ENCODE measurements around the gene PSMD5. TPM values are rescaled to one million over a fixed set of nuclear protein-coding genes. Genes with fewer than 3 reads are reported as not detected.
A peak's percentile ranks its signal among the peaks of the same experiment; 100 is the strongest.

Gene PSMD5
- total and polyA plus RNA-seq, 9 of the 15 experiments (the other 6 are each of a cell fraction or from before 2014, with no cell fraction given): 46.4 to 148 (median 76.3) TPM

DNA sequence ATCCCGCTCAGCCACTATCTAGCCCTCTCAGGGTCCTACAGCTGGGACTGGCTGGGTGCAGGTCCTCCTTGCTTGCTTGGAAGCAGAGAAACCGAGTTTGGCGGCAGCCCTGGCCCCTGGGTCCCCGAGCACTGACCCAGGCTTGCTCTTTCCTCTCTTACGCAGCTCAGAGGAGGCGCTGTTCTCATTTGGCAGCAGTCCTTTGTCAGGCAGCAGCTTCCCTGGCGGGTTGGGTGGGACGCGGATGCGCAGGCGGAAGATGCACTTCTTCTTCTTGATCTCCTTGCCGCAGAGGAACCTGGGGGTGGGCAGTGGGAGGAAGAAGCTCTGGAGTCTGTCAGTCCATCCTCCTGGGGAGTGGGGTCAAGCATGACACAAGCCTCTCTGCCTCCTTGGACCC, 19.7 kb upstream of the PSMD5 start (continued):
- TF ChIP-seq, protein P1, sequence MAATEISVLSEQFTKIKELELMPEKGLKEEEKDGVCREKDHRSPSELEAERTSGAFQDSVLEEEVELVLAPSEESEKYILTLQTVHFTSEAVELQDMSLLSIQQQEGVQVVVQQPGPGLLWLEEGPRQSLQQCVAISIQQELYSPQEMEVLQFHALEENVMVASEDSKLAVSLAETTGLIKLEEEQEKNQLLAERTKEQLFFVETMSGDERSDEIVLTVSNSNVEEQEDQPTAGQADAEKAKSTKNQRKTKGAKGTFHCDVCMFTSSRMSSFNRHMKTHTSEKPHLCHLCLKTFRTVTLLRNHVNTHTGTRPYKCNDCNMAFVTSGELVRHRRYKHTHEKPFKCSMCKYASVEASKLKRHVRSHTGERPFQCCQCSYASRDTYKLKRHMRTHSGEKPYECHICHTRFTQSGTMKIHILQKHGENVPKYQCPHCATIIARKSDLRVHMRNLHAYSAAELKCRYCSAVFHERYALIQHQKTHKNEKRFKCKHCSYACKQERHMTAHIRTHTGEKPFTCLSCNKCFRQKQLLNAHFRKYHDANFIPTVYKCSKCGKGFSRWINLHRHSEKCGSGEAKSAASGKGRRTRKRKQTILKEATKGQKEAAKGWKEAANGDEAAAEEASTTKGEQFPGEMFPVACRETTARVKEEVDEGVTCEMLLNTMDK (IDR thresholded peaks at IDR 0.05; ENCODE audit: borderline replicate concordance, insufficient read depth, low read depth, low read length, poor library complexity, severe bottlenecking): no peak
- TF ChIP-seq KAT2B (IDR thresholded peaks at IDR 0.05; ENCODE audit: low read depth, low read length) (no peak), FOXA3 (CRISPR knock-in tag; conservative IDR thresholded peaks at IDR 0.05 in 1 of 2, IDR thresholded peaks at IDR 0.05 in 1 of 2) (no peak), POLR2A (conservative IDR thresholded peaks at IDR 0.05) (0 out of 2 replicates have a peak, but pooled peaks have one; percentile 27), ZNF143 (CRISPR knock-in tag; IDR thresholded peaks at IDR 0.05) (no peak)

DNA sequence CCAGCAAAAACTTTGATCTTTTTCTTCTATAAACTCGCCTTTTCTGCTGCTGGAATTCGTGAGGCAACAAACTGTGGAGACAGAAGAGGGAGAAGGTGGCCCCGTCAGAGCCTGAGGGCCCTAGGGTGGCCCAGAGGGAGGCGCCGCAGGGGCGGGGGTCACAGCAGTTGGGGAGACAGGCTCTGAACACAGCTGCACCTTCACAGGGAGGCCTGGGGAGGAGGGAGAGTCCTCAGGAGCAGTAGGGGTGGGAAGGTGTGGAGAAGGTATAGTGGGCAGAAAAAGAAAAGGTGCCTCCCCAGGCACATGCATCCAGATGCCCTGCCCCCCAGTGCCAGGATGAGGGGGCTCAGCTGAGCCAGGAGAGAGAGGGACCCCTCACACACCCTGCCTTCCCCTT, 19.2 kb upstream of the PSMD5 start:
- H3K4me3 ChIP-seq: no peak overlapping the region
- peaks cover 1% of the 10 kb centered on the region; the same call in 1 of the 3 replicates for H3K79me2 ChIP-seq (ENCODE audit: control insufficient read depth, insufficient read depth, low read length)
- in situ Hi-C loops (cut with MboI): no loop called here
- DNase-seq (ENCODE audit: extremely low read depth in 1 of 4, low spot score in 3 of 4): peak in 1 of 4 experiments; percentile 41
- H2AFZ ChIP-seq (ENCODE audit: low read depth, low read length): no peak overlapping the region
- H3K4me1 ChIP-seq (replicated peaks in 1 of 2; ENCODE audit: control insufficient read depth in 2 of 2, insufficient read depth in 2 of 2, low read length in 2 of 2): peaks cover 0 to 7% of the 10 kb centered on the region in 2 experiments; a peak in 2 of 5 replicates
- no peak overlapping the region for H3K27ac ChIP-seq (ENCODE audit: extremely low read depth, low read depth, low read length)
- no peaks in the 10 kb centered on the region for H4K20me1 ChIP-seq (replicated peaks; ENCODE audit: control insufficient read depth, insufficient read depth, low read length)
- BruUV-seq (replicated peaks): no TSS peak
- peaks cover 95% of the 10 kb centered on the region for H3K36me3 ChIP-seq (ENCODE audit: control insufficient read depth, insufficient read depth, low read length)
- ChIA-PET POLR2A (interaction anchor here (0.6 to 2.2 kb wide), 5 partner anchors 11 to 19 kb away, joined by 3 to 13 read pairs (median 8); partner anchors contain the start of gene PSMD5), CTCF (ENCODE audit: low intra/inter-chr PET ratio) (no interaction called here)
- no peak overlapping the region for H3K4me2 ChIP-seq (ENCODE audit: insufficient read depth, low read length)
- ATAC-seq: peak; percentile 20
- H3K9me3 ChIP-seq (replicated peaks; ENCODE audit: control insufficient read depth, insufficient read depth, low read depth, low read length): no peaks in the 10 kb centered on the region
- FAIRE-seq: no peak
- intact Hi-C loops (cut with micrococcal nuclease): loop anchor here (10.0 kb wide), 1 partner anchor 247 kb away; no protein-coding TSS in a partner anchor
- peaks cover 9% of the 10 kb centered on the region for H3K9me1 ChIP-seq (ENCODE audit: control insufficient read depth, insufficient read depth, low read length)
- H3K9ac ChIP-seq (ENCODE audit: insufficient read depth in 1 of 2, low read depth in 2 of 2, low read length in 2 of 2): peak overlapping the region in 1 of 2 experiments; percentile 50; a peak in 2 of 4 replicates
- no peaks in the 10 kb centered on the region for H3K27me3 ChIP-seq (ENCODE audit: control insufficient read depth in 2 of 2, insufficient read depth in 2 of 2, low read length in 2 of 2)
- WGBS (ENCODE audit: insufficient coverage, low coverage, missing lambda C conversion rate): 94% methylated on average over 6 of the region's 6 CpGs
- TF ChIP-seq, protein P2, sequence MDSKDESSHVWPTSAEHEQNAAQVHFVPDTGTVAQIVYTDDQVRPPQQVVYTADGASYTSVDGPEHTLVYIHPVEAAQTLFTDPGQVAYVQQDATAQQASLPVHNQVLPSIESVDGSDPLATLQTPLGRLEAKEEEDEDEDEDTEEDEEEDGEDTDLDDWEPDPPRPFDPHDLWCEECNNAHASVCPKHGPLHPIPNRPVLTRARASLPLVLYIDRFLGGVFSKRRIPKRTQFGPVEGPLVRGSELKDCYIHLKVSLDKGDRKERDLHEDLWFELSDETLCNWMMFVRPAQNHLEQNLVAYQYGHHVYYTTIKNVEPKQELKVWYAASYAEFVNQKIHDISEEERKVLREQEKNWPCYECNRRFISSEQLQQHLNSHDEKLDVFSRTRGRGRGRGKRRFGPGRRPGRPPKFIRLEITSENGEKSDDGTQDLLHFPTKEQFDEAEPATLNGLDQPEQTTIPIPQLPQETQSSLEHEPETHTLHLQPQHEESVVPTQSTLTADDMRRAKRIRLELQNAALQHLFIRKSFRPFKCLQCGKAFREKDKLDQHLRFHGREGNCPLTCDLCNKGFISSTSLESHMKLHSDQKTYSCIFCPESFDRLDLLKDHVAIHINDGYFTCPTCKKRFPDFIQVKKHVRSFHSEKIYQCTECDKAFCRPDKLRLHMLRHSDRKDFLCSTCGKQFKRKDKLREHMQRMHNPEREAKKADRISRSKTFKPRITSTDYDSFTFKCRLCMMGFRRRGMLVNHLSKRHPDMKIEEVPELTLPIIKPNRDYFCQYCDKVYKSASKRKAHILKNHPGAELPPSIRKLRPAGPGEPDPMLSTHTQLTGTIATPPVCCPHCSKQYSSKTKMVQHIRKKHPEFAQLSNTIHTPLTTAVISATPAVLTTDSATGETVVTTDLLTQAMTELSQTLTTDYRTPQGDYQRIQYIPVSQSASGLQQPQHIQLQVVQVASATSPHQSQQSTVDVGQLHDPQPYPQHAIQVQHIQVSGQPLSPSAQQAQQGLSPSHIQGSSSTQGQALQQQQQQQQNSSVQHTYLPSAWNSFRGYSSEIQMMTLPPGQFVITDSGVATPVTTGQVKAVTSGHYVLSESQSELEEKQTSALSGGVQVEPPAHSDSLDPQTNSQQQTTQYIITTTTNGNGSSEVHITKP (IDR thresholded peaks at IDR 0.05; ENCODE audit: partially characterized antibody): no peak
- TF ChIP-seq, protein P3, sequence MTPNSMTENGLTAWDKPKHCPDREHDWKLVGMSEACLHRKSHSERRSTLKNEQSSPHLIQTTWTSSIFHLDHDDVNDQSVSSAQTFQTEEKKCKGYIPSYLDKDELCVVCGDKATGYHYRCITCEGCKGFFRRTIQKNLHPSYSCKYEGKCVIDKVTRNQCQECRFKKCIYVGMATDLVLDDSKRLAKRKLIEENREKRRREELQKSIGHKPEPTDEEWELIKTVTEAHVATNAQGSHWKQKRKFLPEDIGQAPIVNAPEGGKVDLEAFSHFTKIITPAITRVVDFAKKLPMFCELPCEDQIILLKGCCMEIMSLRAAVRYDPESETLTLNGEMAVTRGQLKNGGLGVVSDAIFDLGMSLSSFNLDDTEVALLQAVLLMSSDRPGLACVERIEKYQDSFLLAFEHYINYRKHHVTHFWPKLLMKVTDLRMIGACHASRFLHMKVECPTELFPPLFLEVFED (CRISPR knock-in tag; conservative IDR thresholded peaks at IDR 0.05): 0 out of 2 replicates have a peak, but pooled peaks have one; percentile 13
- TF ChIP-seq, protein P4, sequence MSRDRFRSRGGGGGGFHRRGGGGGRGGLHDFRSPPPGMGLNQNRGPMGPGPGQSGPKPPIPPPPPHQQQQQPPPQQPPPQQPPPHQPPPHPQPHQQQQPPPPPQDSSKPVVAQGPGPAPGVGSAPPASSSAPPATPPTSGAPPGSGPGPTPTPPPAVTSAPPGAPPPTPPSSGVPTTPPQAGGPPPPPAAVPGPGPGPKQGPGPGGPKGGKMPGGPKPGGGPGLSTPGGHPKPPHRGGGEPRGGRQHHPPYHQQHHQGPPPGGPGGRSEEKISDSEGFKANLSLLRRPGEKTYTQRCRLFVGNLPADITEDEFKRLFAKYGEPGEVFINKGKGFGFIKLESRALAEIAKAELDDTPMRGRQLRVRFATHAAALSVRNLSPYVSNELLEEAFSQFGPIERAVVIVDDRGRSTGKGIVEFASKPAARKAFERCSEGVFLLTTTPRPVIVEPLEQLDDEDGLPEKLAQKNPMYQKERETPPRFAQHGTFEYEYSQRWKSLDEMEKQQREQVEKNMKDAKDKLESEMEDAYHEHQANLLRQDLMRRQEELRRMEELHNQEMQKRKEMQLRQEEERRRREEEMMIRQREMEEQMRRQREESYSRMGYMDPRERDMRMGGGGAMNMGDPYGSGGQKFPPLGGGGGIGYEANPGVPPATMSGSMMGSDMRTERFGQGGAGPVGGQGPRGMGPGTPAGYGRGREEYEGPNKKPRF (IDR thresholded peaks at IDR 0.05; ENCODE audit: low read depth, low read length): no peak
